Mesenchymal stem cell (in vitro differentiated cells and primary cell): Measurements from ENCODE around the gene PLCXD3.

ENCODE experiments used
- DNase-seq: peaks from one replicate; pipeline ENCODE4 v3.0.0-alpha.2; 2013
- H2AFZ ChIP-seq: one replicate; pipeline ENCODE4 v1.6.1; 2013; ENCODE audit warnings: low read depth, mild to moderate bottlenecking, control low read depth, inconsistent platforms, low read length, moderate library complexity
- H2AK5ac ChIP-seq: 2 replicates; pipeline ENCODE4 v1.6.1; 2013; ENCODE audit warnings: low read length, moderate library complexity, mild to moderate bottlenecking, inconsistent platforms; ENCODE audit not compliant: severe bottlenecking
- H2BK120ac ChIP-seq: one replicate; pipeline ENCODE4 v1.6.1; 2013; ENCODE audit warnings: low read depth, mild to moderate bottlenecking, inconsistent platforms, low read length, moderate library complexity
- H2BK12ac ChIP-seq, 2 experiments: one replicate each; pipeline ENCODE4 v1.6.1; 2013; ENCODE audit warnings: inconsistent platforms in 2 of 2, low read length in 2 of 2, mild to moderate bottlenecking in 2 of 2, moderate library complexity in 2 of 2, control low read depth in 1 of 2
- H2BK15ac ChIP-seq: one replicate; pipeline ENCODE4 v1.6.1; 2013; ENCODE audit warnings: mild to moderate bottlenecking, low read depth, inconsistent platforms; ENCODE audit not compliant: poor library complexity, severe bottlenecking
- H2BK5ac ChIP-seq: 2 replicates; pipeline ENCODE4 v1.6.1; 2013; ENCODE audit warnings: low read depth, mild to moderate bottlenecking, low read length, control low read depth, inconsistent platforms; ENCODE audit not compliant: poor library complexity, severe bottlenecking
- H3K14ac ChIP-seq, 2 experiments: one replicate each; pipeline ENCODE4 v1.6.1; 2013; ENCODE audit warnings: inconsistent platforms in 2 of 2, low read length in 2 of 2, control low read depth in 1 of 2, mild to moderate bottlenecking in 1 of 2, moderate library complexity in 1 of 2
- H3K18ac ChIP-seq, 2 experiments: one replicate each; pipeline ENCODE4 v1.6.1; 2013; ENCODE audit warnings: inconsistent platforms in 2 of 2, low read length in 2 of 2, control low read depth in 1 of 2, low read depth in 1 of 2, mild to moderate bottlenecking in 1 of 2
- H3K23ac ChIP-seq, 2 experiments: one replicate each; pipeline ENCODE4 v1.6.1; 2013; ENCODE audit warnings: inconsistent platforms in 2 of 2, low read length in 2 of 2, mild to moderate bottlenecking in 2 of 2, moderate library complexity in 2 of 2, control low read depth in 1 of 2
- H3K27ac ChIP-seq: 2 replicates; pipeline ENCODE4 v1.5.1; 2013; ENCODE audit warnings: mild to moderate bottlenecking, moderate library complexity, low read length, control low read depth, inconsistent platforms; ENCODE audit not compliant: poor library complexity, severe bottlenecking
- H3K27me3 ChIP-seq, 2 experiments: 2 replicates each; pipeline versions ENCODE4 v1.6.1 to v1.7.0; 2013; ENCODE audit warnings: low read length in 2 of 2, mild to moderate bottlenecking in 2 of 2, moderate library complexity in 2 of 2, control low read depth in 1 of 2, inconsistent platforms in 1 of 2; ENCODE audit not compliant: control insufficient read depth in 1 of 2, insufficient read depth in 1 of 2
- H3K36me3 ChIP-seq, 2 experiments: 2 replicates each; pipeline versions ENCODE4 v1.6.1 to v1.7.0; 2013; ENCODE audit warnings: low read length in 2 of 2, control low read depth in 1 of 2, inconsistent platforms in 1 of 2, low read depth in 1 of 2, mild to moderate bottlenecking in 1 of 2; ENCODE audit not compliant: insufficient read depth in 2 of 2, control insufficient read depth in 1 of 2
- H3K4ac ChIP-seq, 2 experiments: one replicate each; pipeline ENCODE4 v1.6.1; 2013; ENCODE audit warnings: inconsistent platforms in 2 of 2, low read length in 2 of 2, mild to moderate bottlenecking in 2 of 2, moderate library complexity in 2 of 2, control low read depth in 1 of 2, low read depth in 1 of 2
- H3K4me1 ChIP-seq: 2 replicates; pipeline ENCODE4 v1.6.1; 2013; ENCODE audit warnings: low read depth, low read length, control low read depth; ENCODE audit not compliant: control insufficient read depth, insufficient read depth
- H3K4me2 ChIP-seq: 2 replicates; pipeline ENCODE4 v1.6.1; 2013; ENCODE audit warnings: low read length, mild to moderate bottlenecking, inconsistent platforms; ENCODE audit not compliant: poor library complexity, severe bottlenecking
- H3K4me3 ChIP-seq, 2 experiments: 2 replicates each; pipeline versions ENCODE4 v1.5.1 to v1.7.0; 2013; ENCODE audit warnings: low read length in 2 of 2, mild to moderate bottlenecking in 2 of 2, control low read depth in 1 of 2, low read depth in 1 of 2; ENCODE audit not compliant: insufficient read depth in 1 of 2
- H3K79me1 ChIP-seq: replicated peaks from 2 replicates; pipeline ENCODE4 v1.6.1; 2013; ENCODE audit warnings: mild to moderate bottlenecking, control low read depth, low read length, inconsistent platforms; ENCODE audit not compliant: poor library complexity, severe bottlenecking
- H3K9ac ChIP-seq: 2 replicates; pipeline ENCODE4 v1.7.0; 2013; ENCODE audit warnings: mild to moderate bottlenecking, low read length, moderate library complexity
- H3K9me3 ChIP-seq: 2 replicates; pipeline ENCODE4 v1.7.0; 2013; ENCODE audit warnings: mild to moderate bottlenecking, low read length; ENCODE audit not compliant: control insufficient read depth
- H4K8ac ChIP-seq: one replicate; pipeline ENCODE4 v1.6.1; 2013; ENCODE audit warnings: inconsistent platforms, mild to moderate bottlenecking, low read length, moderate library complexity
- H4K91ac ChIP-seq: one replicate; pipeline ENCODE4 v1.6.1; 2013; ENCODE audit warnings: mild to moderate bottlenecking, low read length, inconsistent platforms
- WGBS: methylation state at CpG from one replicate; pipeline ENCODE4 v1.1.7; 2013; ENCODE audit warnings: mixed read lengths; 5-methylcytosine and 5-hydroxymethylcytosine counted together

PLCXD3 gene

DNA sequence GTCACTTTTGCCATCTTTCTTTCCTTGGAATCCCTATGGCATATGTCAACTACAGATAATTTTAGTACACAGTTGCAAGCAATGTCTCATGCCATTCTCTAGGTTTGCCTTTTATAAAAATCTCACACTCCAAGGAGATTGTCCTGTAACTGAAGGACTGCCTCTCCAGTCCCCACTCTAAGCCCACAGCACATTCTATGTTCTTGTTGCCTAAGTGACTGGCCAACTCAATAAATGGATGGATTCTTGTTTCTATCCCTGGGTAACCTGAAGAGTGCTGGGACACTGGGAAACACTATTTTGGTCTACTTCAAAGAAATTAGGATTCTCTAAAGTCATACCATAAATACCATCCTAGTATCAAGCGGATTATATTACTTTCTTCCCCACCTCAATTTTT lies 145.0 kb downstream of the PLCXD3 start:
- Histone ChIP-seq H3K9ac (no peak overlapping the region), H3K4me1 (no peaks in the 10 kb centered on the region), H3K27me3 (no peaks in the 10 kb centered on the region), H3K36me3 (no peaks in the 10 kb centered on the region), H2BK12ac (no peak overlapping the region), H3K9me3 (no peaks in the 10 kb centered on the region), H3K4ac (no peak overlapping the region), H2AFZ (no peak overlapping the region), H4K91ac (no peak overlapping the region), H3K14ac (no peak overlapping the region), H2BK5ac (no peak overlapping the region), H3K4me2 (no peak overlapping the region), H3K27ac (no peak overlapping the region), H3K23ac (no peak overlapping the region), H3K18ac (no peak overlapping the region), H4K8ac (no peak overlapping the region), H2BK15ac (no peak overlapping the region), H3K4me3 (no peak overlapping the region), H2BK120ac (no peak overlapping the region), H2AK5ac (no peak overlapping the region), H3K79me1 (no peaks in the 10 kb centered on the region)
- no CpG with 5 or more reads among the region's 1 CpG for whole genome bisulfite sequencing
- DNase-seq = no peak

DNA sequence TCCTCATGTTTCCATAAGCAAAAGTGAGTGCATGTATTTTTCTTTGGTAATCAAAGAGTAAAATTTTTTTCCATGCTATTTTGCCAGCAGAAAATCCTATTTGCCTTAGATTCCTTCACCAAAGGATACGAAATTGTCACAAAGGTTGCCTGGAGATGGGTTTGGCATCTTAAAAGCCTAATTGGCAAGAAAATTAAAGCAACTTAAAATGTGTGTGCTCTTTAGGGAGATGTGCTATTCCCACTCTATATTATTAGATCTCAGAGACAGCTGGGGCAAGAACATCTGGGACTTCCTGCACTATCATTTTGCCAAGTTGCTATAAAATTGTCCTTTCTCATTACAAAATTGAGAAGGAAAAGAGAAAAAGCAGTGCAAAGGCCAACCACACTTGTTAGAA lies 146.1 kb downstream of the PLCXD3 start:
- Histone ChIP-seq H2AK5ac (no peak overlapping the region), H3K27me3 (no peaks in the 10 kb centered on the region), H3K9me3 (no peaks in the 10 kb centered on the region), H3K4me3 (no peak overlapping the region), H4K91ac (no peak overlapping the region), H2BK5ac (no peak overlapping the region), H3K36me3 (no peaks in the 10 kb centered on the region), H3K4me1 (no peaks in the 10 kb centered on the region), H3K79me1 (no peaks in the 10 kb centered on the region), H2BK15ac (no peak overlapping the region), H3K27ac (no peak overlapping the region), H3K18ac (no peak overlapping the region), H3K14ac (no peak overlapping the region), H3K4ac (no peak overlapping the region), H2AFZ (no peak overlapping the region), H3K4me2 (no peak overlapping the region), H3K9ac (no peak overlapping the region), H2BK12ac (no peak overlapping the region), H2BK120ac (no peak overlapping the region), H4K8ac (no peak overlapping the region), H3K23ac (no peak overlapping the region)
- WGBS = no CpG with 5 or more reads among the region's 1 CpG
- no peak for DNase-seq

DNA sequence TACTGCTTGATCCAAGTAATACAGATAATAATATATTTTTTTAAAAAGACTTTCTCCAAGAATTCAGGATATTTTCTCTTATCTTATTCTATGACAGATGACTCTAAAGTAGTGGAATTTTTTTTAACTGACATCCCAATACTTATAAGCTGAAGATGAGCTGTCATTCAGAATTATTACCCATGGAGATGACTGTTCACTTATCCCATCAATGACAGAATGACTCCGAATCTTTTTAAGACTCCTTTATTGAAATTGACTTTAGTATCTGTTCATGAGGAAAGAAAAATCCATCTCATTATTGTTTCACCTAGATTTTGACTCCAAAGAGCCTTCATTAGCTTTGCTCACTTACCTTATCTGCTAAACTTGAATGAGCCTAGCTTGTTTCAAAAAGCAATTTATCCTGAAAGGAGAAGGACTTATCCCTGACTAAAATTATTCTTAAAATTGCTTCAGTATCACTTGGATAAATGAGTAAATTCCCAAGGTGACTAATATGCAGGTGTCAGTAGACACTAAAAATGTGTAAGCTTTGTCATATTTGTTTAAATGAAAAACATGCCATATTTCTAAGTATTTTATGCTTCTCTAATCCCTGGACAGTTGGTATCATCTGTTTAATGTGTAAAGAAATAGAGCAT lies 146.9 kb downstream of the PLCXD3 start:
- Histone ChIP-seq H3K36me3 (no peaks in the 10 kb centered on the region), H3K27me3 (no peaks in the 10 kb centered on the region), H2AFZ (no peak overlapping the region), H3K18ac (no peak overlapping the region), H3K9me3 (no peaks in the 10 kb centered on the region), H4K8ac (no peak overlapping the region), H2BK15ac (no peak overlapping the region), H3K23ac (no peak overlapping the region), H3K4me1 (no peaks in the 10 kb centered on the region), H3K14ac (no peak overlapping the region), H2BK120ac (no peak overlapping the region), H2AK5ac (no peak overlapping the region), H3K9ac (no peak overlapping the region), H3K4me3 (no peak overlapping the region), H3K79me1 (no peaks in the 10 kb centered on the region), H3K4ac (no peak overlapping the region), H2BK12ac (no peak overlapping the region), H3K27ac (no peak overlapping the region), H4K91ac (no peak overlapping the region), H2BK5ac (no peak overlapping the region), H3K4me2 (no peak overlapping the region)
- WGBS = no CpG with 5 or more reads among the region's 1 CpG
- no peak for DNase-seq

DNA sequence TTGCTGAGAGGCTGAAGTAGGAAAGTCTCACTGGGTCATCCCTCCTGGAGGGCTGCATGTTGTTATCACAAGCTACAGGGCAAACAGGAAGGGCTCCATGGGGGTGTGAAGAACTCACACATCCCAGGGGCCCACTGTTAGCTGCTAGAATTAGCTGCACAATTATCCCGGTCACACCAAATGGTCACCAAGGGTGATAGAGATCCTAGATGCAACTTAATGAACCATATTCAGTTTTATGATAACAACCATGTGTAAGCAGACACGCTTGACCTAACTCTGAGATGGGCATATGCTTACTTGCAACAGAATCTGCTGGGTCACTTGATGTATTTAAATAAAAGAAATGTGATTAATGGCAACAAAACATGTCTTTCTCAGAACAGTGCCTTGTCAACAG lies 153.6 kb downstream of the PLCXD3 start:
- no peak overlapping the region for H3K4me2 ChIP-seq
- no peak overlapping the region for H2BK12ac ChIP-seq
- no peak overlapping the region for H3K9ac ChIP-seq
- no peaks in the 10 kb centered on the region for H3K27me3 ChIP-seq
- no peak overlapping the region for H3K4me3 ChIP-seq
- H3K23ac ChIP-seq = no peak overlapping the region
- no peaks in the 10 kb centered on the region for H3K36me3 ChIP-seq
- H2BK120ac ChIP-seq = no peak overlapping the region
- H4K91ac ChIP-seq = no peak overlapping the region
- H2AFZ ChIP-seq = no peak overlapping the region
- no peak overlapping the region for H3K18ac ChIP-seq
- no peak overlapping the region for H2BK5ac ChIP-seq
- DNase-seq = no peak
- H3K14ac ChIP-seq = no peak overlapping the region
- no peaks in the 10 kb centered on the region for H3K9me3 ChIP-seq
- H3K4me1 ChIP-seq = no peaks in the 10 kb centered on the region
- H2AK5ac ChIP-seq = no peak overlapping the region
- no peaks in the 10 kb centered on the region for H3K79me1 ChIP-seq
- no peak overlapping the region for H3K4ac ChIP-seq
- 19% methylated on average over 2 of the region's 2 CpGs for WGBS
- no peak overlapping the region for H4K8ac ChIP-seq
- H3K27ac ChIP-seq = no peak overlapping the region
- no peak overlapping the region for H2BK15ac ChIP-seq
